Upper lobe of left lung (tissue), 4 donors: ENCODE data around the gene MBP.

Experiments
- EP300 ChIP-seq, 4 donors: sonication (generic); formaldehyde crosslinking; IDR thresholded peaks; one replicate each; pipeline ENCODE4 v1.5.1; 2017; ENCODE audit warnings: antibody characterized with exemption in 4 of 4, control low read depth in 2 of 4
- POLR2A ChIP-seq, 4 donors: fragments of 450-650 bp; IDR thresholded peaks; one replicate each; pipeline ENCODE4 v1.5.1; 2016 to 2017; ENCODE audit warnings: antibody characterized with exemption in 4 of 4, mild to moderate bottlenecking in 2 of 4
- POLR2AphosphoS5 ChIP-seq, 2 donors: sonication (generic); formaldehyde crosslinking; IDR thresholded peaks; one replicate each; pipeline ENCODE4 v1.5.1; 2017; ENCODE audit warnings: antibody characterized with exemption in 2 of 2
- TF ChIP-seq, protein P1 (sequence below), 6 experiments: fragments of 450-650 bp in 4 of 6; fragments of 200-600 bp in 2 of 6; sonication (generic) in 2 of 6; IDR thresholded peaks; one replicate each; pipeline ENCODE4 v1.5.1; 2016 to 2019; ENCODE audit warnings: antibody characterized with exemption in 6 of 6

DNA sequence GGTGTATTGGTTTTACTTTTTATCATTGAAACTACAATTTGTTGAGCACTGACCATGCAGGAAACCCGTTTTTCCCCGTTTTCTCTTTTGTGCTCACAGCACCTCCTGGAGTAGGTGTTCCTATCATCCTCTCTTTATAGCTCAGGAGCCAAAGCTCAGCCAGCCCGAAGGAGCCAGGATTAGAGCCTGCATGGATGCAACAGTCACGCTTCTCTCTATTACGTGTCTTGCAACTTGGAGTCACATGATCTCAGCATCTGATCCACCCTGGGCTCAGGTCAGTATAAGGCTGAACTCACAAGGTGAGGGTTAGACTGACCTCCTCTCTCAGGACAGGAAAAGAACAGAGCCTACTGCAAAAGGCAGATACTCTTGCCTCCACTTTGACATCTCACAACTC lies 150.5 kb downstream of the MBP start:
- TF ChIP-seq, protein P1, sequence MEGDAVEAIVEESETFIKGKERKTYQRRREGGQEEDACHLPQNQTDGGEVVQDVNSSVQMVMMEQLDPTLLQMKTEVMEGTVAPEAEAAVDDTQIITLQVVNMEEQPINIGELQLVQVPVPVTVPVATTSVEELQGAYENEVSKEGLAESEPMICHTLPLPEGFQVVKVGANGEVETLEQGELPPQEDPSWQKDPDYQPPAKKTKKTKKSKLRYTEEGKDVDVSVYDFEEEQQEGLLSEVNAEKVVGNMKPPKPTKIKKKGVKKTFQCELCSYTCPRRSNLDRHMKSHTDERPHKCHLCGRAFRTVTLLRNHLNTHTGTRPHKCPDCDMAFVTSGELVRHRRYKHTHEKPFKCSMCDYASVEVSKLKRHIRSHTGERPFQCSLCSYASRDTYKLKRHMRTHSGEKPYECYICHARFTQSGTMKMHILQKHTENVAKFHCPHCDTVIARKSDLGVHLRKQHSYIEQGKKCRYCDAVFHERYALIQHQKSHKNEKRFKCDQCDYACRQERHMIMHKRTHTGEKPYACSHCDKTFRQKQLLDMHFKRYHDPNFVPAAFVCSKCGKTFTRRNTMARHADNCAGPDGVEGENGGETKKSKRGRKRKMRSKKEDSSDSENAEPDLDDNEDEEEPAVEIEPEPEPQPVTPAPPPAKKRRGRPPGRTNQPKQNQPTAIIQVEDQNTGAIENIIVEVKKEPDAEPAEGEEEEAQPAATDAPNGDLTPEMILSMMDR (IDR thresholded peaks at IDR 0.05) = no peak
- TF ChIP-seq POLR2A (IDR thresholded peaks at IDR 0.05) (no peak), POLR2AphosphoS5 (IDR thresholded peaks at IDR 0.05) (no peak), EP300 (IDR thresholded peaks at IDR 0.05) (no peak)
